Measurements from ENCODE around the gene ELOF1. TPM values are rescaled to one million over a fixed set of nuclear protein-coding genes. Genes with fewer than 3 reads are reported as not detected.

The ELOF1 gene
- total and polyA plus RNA-seq, 2 of the 4 experiments (the other 2 are of a cell fraction): 62.4 to 96.8 TPM

GRCh38 chr19:11506967-11507366 is 52.1 kb downstream of the ELOF1 start:
- Histone ChIP-seq H4K20me1 (ENCODE audit: insufficient read depth, low read length) (no peaks in the 10 kb centered on the region), H3K9me3 (ENCODE audit: control insufficient read depth, insufficient read depth, low read length) (no peaks in the 10 kb centered on the region), H4K5ac (ENCODE audit: low read depth, low read length) (no peak overlapping the region), H3K27ac (ENCODE audit: insufficient read depth, low read length) (no peak overlapping the region), H2BK15ac (ENCODE audit: low read depth, low read length) (no peak overlapping the region), H3K79me1 (ENCODE audit: low read depth in 1 of 2, low read length in 2 of 2) (peaks cover 14 to 30% of the 10 kb centered on the region in 2 experiments; a peak in 3 of 4 replicates), H3K14ac (replicated peaks; ENCODE audit: low read depth, low read length) (no peak overlapping the region), H2AFZ (replicated peaks; ENCODE audit: low read length, poor library complexity) (no peak overlapping the region), H3K4me1 (ENCODE audit: control insufficient read depth, insufficient read depth, low read length) (peaks cover 6% of the 10 kb centered on the region), H3K18ac (ENCODE audit: low read depth, low read length) (no peak overlapping the region), H3K23ac (ENCODE audit: low read depth, low read length) (no peak overlapping the region), H2AK5ac (ENCODE audit: low read depth, low read length) (no peak overlapping the region), H3K4me2 (ENCODE audit: low read depth, low read length) (no peak overlapping the region), H2AK9ac (replicated peaks; ENCODE audit: low read depth, low read length, poor library complexity) (no peak overlapping the region), H3K27me3 (ENCODE audit: control insufficient read depth, insufficient read depth, low read length) (no peaks in the 10 kb centered on the region), H3K9me1 (ENCODE audit: insufficient read depth, low read length) (peaks cover 4% of the 10 kb centered on the region), H4K91ac (ENCODE audit: insufficient read depth, low read depth, low read length) (no peak overlapping the region), H4K8ac (ENCODE audit: low read depth in 2 of 2, low read length in 2 of 2) (no peak overlapping the region; a peak in 1 of 4 replicates), H3K56ac (ENCODE audit: extremely low read depth, insufficient read depth, low read length) (no peak overlapping the region), H2BK120ac (ENCODE audit: low read depth, low read length) (no peak overlapping the region), H2BK20ac (ENCODE audit: low read depth, low read length) (no peak overlapping the region), H2BK5ac (ENCODE audit: low read depth, low read length, poor library complexity, severe bottlenecking) (no peak overlapping the region), H3K4ac (ENCODE audit: low read depth, low read length) (no peak overlapping the region), H3K9ac (ENCODE audit: low read depth, low read length) (no peak overlapping the region), H3K4me3 (ENCODE audit: insufficient read depth, low read depth, low read length) (no peak overlapping the region), H3K36me3 (ENCODE audit: control insufficient read depth, insufficient read depth, low read length) (peaks cover 4% of the 10 kb centered on the region)
- in situ Hi-C loops (cut with MboI; ENCODE audit: low sequenced_read_pairs) (no loop called here), intact Hi-C loops (cut with micrococcal nuclease) (no loop called here), dilution Hi-C loops (cut with HindIII; ENCODE audit: low sequenced_read_pairs, unreplicated experiment) (no loop called here)
- ATAC-seq (ENCODE audit: low read depth): no peak
- TF ChIP-seq USF2 (IDR thresholded peaks at IDR 0.05; ENCODE audit: low read depth, low read length) (no peak), FOS (IDR thresholded peaks at IDR 0.05; ENCODE audit: low read depth, low read length) (no peak), RCOR1 (IDR thresholded peaks at IDR 0.05; ENCODE audit: insufficient replicate concordance, low read length) (no peak), POLR2A (IDR thresholded peaks at IDR 0.05; ENCODE audit: low read depth, low read length) (no peak), MXI1 (IDR thresholded peaks at IDR 0.05; ENCODE audit: borderline replicate concordance, low read depth, low read length) (no peak), MAFK (IDR thresholded peaks at IDR 0.05; ENCODE audit: low read depth, low read length) (no peak), BHLHE40 (IDR thresholded peaks at IDR 0.05; ENCODE audit: low read depth, low read length) (no peak), CHD1 (IDR thresholded peaks at IDR 0.05; ENCODE audit: low read depth, low read length) (no peak), RAD21 (IDR thresholded peaks at IDR 0.05; ENCODE audit: low read length) (no peak), ELK1 (IDR thresholded peaks at IDR 0.05; ENCODE audit: borderline replicate concordance, low read depth, low read length) (no peak), NFE2L2 (IDR thresholded peaks at IDR 0.05; ENCODE audit: low read depth, low read length) (no peak), MAZ (IDR thresholded peaks at IDR 0.05; ENCODE audit: borderline replicate concordance, low read depth, low read length) (no peak), SMC3 (IDR thresholded peaks at IDR 0.05; ENCODE audit: low read depth, low read length) (no peak), CEBPB (IDR thresholded peaks at IDR 0.05; ENCODE audit: low read depth, low read length) (no peak), RFX5 (IDR thresholded peaks at IDR 0.05; ENCODE audit: low read depth, low read length) (no peak), CTCF (conservative IDR thresholded peaks at IDR 0.05; ENCODE audit: low read depth, low read length) (no peak)
- no peak for DNase-seq
- ChIA-PET POLR2A (ENCODE audit: unreplicated experiment) (no interaction called here), CTCF (no interaction called here)
- no TSS peak for BruUV-seq (replicated peaks)
- 93% methylated on average over 3 of the region's 6 CpGs; no CpG with 5 or more reads in 1 of the 2 experiments for WGBS, 2 experiments (ENCODE audit: extremely low coverage in 2 of 2, insufficient read length in 1 of 2)
